A549 (cell line): ENCODE measurements around the gene SKAP1. TPM values are rescaled to one million over a fixed set of nuclear protein-coding genes. Genes with fewer than 3 reads are reported as not detected.

Experiments used
- ATAC-seq, 2 experiments: fragments of 200-7000 bp in 1 of 2; fragments of >200 bp in 1 of 2; cut with Nextera tagmentation in 1 of 2; cut with Tn5 transposase in 1 of 2; 3 replicates each; pipeline versions ENCODE4 v1.8.0 to v1.9.1; 2018 to 2020; ENCODE audit warnings: mild to moderate bottlenecking in 1 of 2, moderate library complexity in 1 of 2
- CTCF ChIA-PET: fragments of 300-600 bp; sonication (Branson Sonifier 250); formaldehyde crosslinking; extraction: SDS; loops from one replicate; lab custom pipeline; 2021; ENCODE audit warnings: antibody characterized with exemption, inconsistent platforms; lab: Yijun Ruan, JAX
- POLR2A ChIA-PET: fragments of 350-600 bp; formaldehyde crosslinking; extraction: SDS; loops from one replicate; lab custom pipeline; 2021; ENCODE audit warnings: antibody characterized with exemption, inconsistent platforms; lab: Yijun Ruan, JAX
- DNase-seq, 2 experiments: peaks; one replicate each; pipeline versions ENCODE4 v3.0.0 to v3.0.0-alpha.2; 2011 to 2016; ENCODE audit warnings: low read depth in 1 of 2, low spot score in 1 of 2
- FAIRE-seq: peaks from 2 replicates; lab custom pipeline; 2011; peaks lifted over from hg19 to GRCh38; lab: Jason Lieb, UNC
- H3K27ac ChIP-seq, 2 experiments: fragments of >200 bp; sonication (Bioruptor Twin); formaldehyde crosslinking; 3 replicates each; pipeline ENCODE4 v1.5.1; 2016 to 2017
- H3K4me1 ChIP-seq: fragments of >200 bp; sonication (Bioruptor Twin); formaldehyde crosslinking; 3 replicates; pipeline ENCODE4 v1.6.1; 2016
- H3K4me2 ChIP-seq: fragments of >200 bp; sonication (Bioruptor Twin); formaldehyde crosslinking; 3 replicates; pipeline ENCODE4 v1.6.1; 2016
- H3K4me3 ChIP-seq: fragments of >200 bp; sonication (Bioruptor Twin); formaldehyde crosslinking; 3 replicates; pipeline ENCODE4 v1.5.1; 2016
- H3K9me3 ChIP-seq: fragments of >200 bp; sonication (Bioruptor Twin); formaldehyde crosslinking; 3 replicates; pipeline ENCODE4 v1.6.1; 2016
- BHLHE40 ChIP-seq: IDR thresholded peaks from 2 replicates; pipeline ENCODE4 v1.6.1; 2012; ENCODE audit warnings: low read depth, low read length, inconsistent platforms
- CBX2 ChIP-seq: fragments of 200-600 bp; sonication (generic); IDR thresholded peaks from 2 replicates; pipeline ENCODE4 v1.6.1; 2016; ENCODE audit warnings: low read depth, mild to moderate bottlenecking, borderline replicate concordance
- EHMT2 ChIP-seq: fragments of 200-600 bp; sonication (generic); IDR thresholded peaks from 2 replicates; pipeline ENCODE4 v1.6.1; 2016; ENCODE audit warnings: antibody characterized with exemption, low read depth, mild to moderate bottlenecking, moderate library complexity
- FOSL2 ChIP-seq, 2 experiments: fragments of 450-650 bp in 1 of 2; fragments of >200 bp in 1 of 2; sonication (Bioruptor Twin) in 1 of 2; formaldehyde crosslinking; IDR thresholded peaks; 2 replicates each; pipeline versions ENCODE4 v1.5.0 to v1.6.1; 2016 to 2020; ENCODE audit warnings: mild to moderate bottlenecking in 1 of 2, moderate library complexity in 1 of 2
- HDAC2 ChIP-seq: fragments of 200-600 bp; sonication (generic); IDR thresholded peaks from 2 replicates; pipeline ENCODE4 v1.6.1; 2016
- HEYL ChIP-seq: fragments of 250-450 bp; sonication (Bioruptor Pico); IDR thresholded peaks from 2 replicates; pipeline ENCODE4 v1.8.0; 2021; ENCODE audit warnings: mild to moderate bottlenecking, moderate library complexity
- HOXB5 ChIP-seq: fragments of 250-450 bp; sonication (Bioruptor Pico); IDR thresholded peaks from 2 replicates; pipeline ENCODE4 v1.5.0; 2020; ENCODE audit warnings: mild to moderate bottlenecking, moderate library complexity
- KDM1A ChIP-seq: fragments of 200-600 bp; sonication (generic); IDR thresholded peaks from 2 replicates; pipeline ENCODE4 v1.6.1; 2016; ENCODE audit warnings: low read depth, mild to moderate bottlenecking
- KDM5A ChIP-seq: fragments of 200-600 bp; sonication (generic); IDR thresholded peaks from 2 replicates; pipeline ENCODE4 v1.6.1; 2016; ENCODE audit warnings: antibody characterized with exemption, mild to moderate bottlenecking
- MAFK ChIP-seq: fragments of 450-650 bp; IDR thresholded peaks from 2 replicates; pipeline ENCODE4 v1.6.1; 2014; ENCODE audit not compliant: partially characterized antibody
- MAZ ChIP-seq: fragments of 150-350 bp; IDR thresholded peaks from 2 replicates; pipeline ENCODE4 v1.6.1; 2014; ENCODE audit warnings: antibody characterized with exemption, low read depth, low read length, borderline replicate concordance
- NR3C1 ChIP-seq: fragments of >200 bp; sonication (Bioruptor Twin); formaldehyde crosslinking; IDR thresholded peaks from 3 replicates; pipeline ENCODE4 v1.6.1; 2017
- POLR2AphosphoS2 ChIP-seq: conservative IDR thresholded peaks from 2 replicates; pipeline ENCODE4 v1.6.1; 2012; ENCODE audit warnings: low read length, improper control_type of control experiment, inconsistent platforms
- RAD21 ChIP-seq, 2 experiments: fragments of >200 bp in 1 of 2; sonication (Bioruptor Twin) in 1 of 2; formaldehyde crosslinking in 1 of 2; IDR thresholded peaks in 1 of 2; conservative IDR thresholded peaks in 1 of 2; 2 replicates in 1 of 2; 3 replicates in 1 of 2; pipeline ENCODE4 v1.6.1; 2012 to 2018; ENCODE audit warnings: inconsistent platforms in 1 of 2
- RARB ChIP-seq: fragments of 250-450 bp; sonication (Bioruptor Pico); IDR thresholded peaks from 2 replicates; pipeline ENCODE4 v1.8.0; 2021; ENCODE audit warnings: mild to moderate bottlenecking, moderate library complexity
- RCOR1 ChIP-seq: fragments of 150-350 bp; IDR thresholded peaks from 2 replicates; pipeline ENCODE4 v1.6.1; 2014; ENCODE audit warnings: antibody characterized with exemption, low read length, low read depth
- RFX5 ChIP-seq: fragments of 450-650 bp; IDR thresholded peaks from 2 replicates; pipeline ENCODE4 v1.7.1; 2014; ENCODE audit warnings: antibody characterized with exemption, mild to moderate bottlenecking, moderate library complexity
- RNF2 ChIP-seq: fragments of 200-600 bp; sonication (generic); IDR thresholded peaks from 2 replicates; pipeline ENCODE4 v1.6.1; 2016; ENCODE audit warnings: low read depth, mild to moderate bottlenecking, antibody characterized with exemption, moderate library complexity, borderline replicate concordance
- SMC3 ChIP-seq: fragments of >200 bp; sonication (Bioruptor Twin); formaldehyde crosslinking; IDR thresholded peaks from 3 replicates; pipeline ENCODE4 v1.6.1; 2018; ENCODE audit warnings: inconsistent platforms
- TFCP2L1 ChIP-seq: fragments of 250-450 bp; sonication (Bioruptor Pico); IDR thresholded peaks from 2 replicates; pipeline ENCODE4 v1.5.0; 2021; ENCODE audit warnings: mild to moderate bottlenecking
- TP53 ChIP-seq: fragments of 250-450 bp; sonication (Bioruptor Pico); IDR thresholded peaks from 2 replicates; pipeline ENCODE4 v1.5.0; 2021; ENCODE audit warnings: mild to moderate bottlenecking, moderate library complexity
- ZFP36 ChIP-seq: fragments of 450-650 bp; IDR thresholded peaks from 2 replicates; pipeline ENCODE4 v1.6.1; 2014; ENCODE audit warnings: borderline replicate concordance; ENCODE audit not compliant: partially characterized antibody
- ZSCAN20 ChIP-seq: fragments of 250-450 bp; sonication (Bioruptor Pico); IDR thresholded peaks from 2 replicates; pipeline ENCODE4 v1.8.0; 2022; ENCODE audit warnings: mild to moderate bottlenecking, moderate library complexity
- WGBS: methylation state at CpG from one replicate; pipeline ENCODE4 v1.1.6; 2017; ENCODE audit errors: missing lambda C conversion rate; 5-methylcytosine and 5-hydroxymethylcytosine counted together
- polyA plus RNA-seq, 4 experiments: library from polyadenylated mRNA; depleted of rRNA in 3 of 4; stranded (reverse); fragments of >200 nt; fragmentation: RNase III in 1 of 4; extraction: RNeasy Plus Mini Kit Qiagen cat#74134 plus additional on column Dnase treatment in 1 of 4; gene quantifications; 2 replicates in 3 of 4; 3 replicates in 1 of 4; pipeline ENCODE4 v1.2.3, GENCODE V29; 2011 to 2017
- TF ChIP-seq, protein P1 (sequence below): IDR thresholded peaks from 2 replicates; pipeline ENCODE4 v1.6.1; 2012
- TF ChIP-seq, protein P2 (sequence below): fragments of 150-350 bp; IDR thresholded peaks from 2 replicates; pipeline ENCODE4 v1.6.1; 2014; ENCODE audit warnings: low read depth, mild to moderate bottlenecking, low read length
- TF ChIP-seq, protein P3 (sequence below): fragments of 250-450 bp; sonication (Bioruptor Pico); IDR thresholded peaks from 2 replicates; pipeline ENCODE4 v1.5.0; 2020; ENCODE audit warnings: low read depth, mild to moderate bottlenecking, moderate library complexity
- TF ChIP-seq, protein P4 (sequence below): IDR thresholded peaks from 2 replicates; pipeline ENCODE4 v1.6.1; 2012; ENCODE audit warnings: low read depth, borderline replicate concordance

The SKAP1 gene
- polyA plus RNA-seq, 2 of the 4 experiments (the other 2 are of a cell fraction): 0.14 to 0.78 TPM

DNA sequence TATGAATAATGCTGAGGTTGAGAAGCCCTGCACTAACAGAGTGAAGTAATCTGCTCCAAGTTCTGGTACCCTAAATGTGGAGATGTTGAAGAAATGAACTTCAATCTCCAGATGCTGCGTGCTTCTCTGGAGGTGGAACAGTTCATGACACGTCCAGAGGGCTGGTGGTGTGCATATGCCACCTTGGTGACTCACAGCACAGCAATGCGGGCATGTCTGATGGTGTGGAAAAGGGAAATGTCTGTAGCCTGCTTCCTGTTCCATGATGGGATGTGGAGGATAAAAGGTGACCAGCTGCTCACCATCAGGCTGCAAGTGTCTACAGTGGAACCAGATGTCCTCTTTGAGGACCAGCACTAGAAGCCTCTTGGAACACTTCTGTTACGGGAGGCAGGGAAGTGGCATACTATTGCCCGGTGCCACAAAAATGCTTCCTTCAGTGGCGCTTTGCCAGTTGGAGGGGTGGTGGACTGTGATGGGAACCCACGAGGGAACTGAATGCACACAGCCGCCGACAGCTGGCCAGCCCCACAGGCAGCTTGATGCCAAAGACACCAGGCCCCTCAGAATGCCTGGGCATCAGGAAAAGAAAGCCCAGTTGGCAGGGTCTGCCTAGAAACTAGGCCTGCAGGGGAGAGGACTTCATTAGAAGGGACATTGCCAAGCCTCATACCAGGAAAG is 302.5 kb downstream of the SKAP1 start:
- no peak overlapping the region for H3K4me3 ChIP-seq
- peak overlapping the region; percentile 49 for H3K4me2 ChIP-seq
- ATAC-seq (peak; percentile 70), DNase-seq (peak; percentile 61 to 81), FAIRE-seq (no peak)
- POLR2A ChIA-PET: interaction anchor here (0.8 kb wide), 1 partner anchor 79 kb away, joined by 4 read pairs; the partner anchor contains the start of gene NFE2L1
- H3K27ac ChIP-seq: peak overlapping the region; percentile 17 to 55; a peak in 4 of 6 replicates
- H3K4me1 ChIP-seq: peaks cover 12% of the 10 kb centered on the region
- no peaks in the 10 kb centered on the region for H3K9me3 ChIP-seq
- CTCF ChIA-PET: interaction anchor here (0.6 to 14.2 kb wide), 6 partner anchors 19 to 130 kb away, joined by 3 to 196 read pairs (median 30); no protein-coding TSS in a partner anchor
- 0 out of 2 replicates have a peak, but pooled peaks have one; percentile 20 for TF ChIP-seq FOSL2 (IDR thresholded peaks at IDR 0.05)
- TF ChIP-seq FOSL2 (CRISPR knock-in tag; IDR thresholded peaks at IDR 0.05): peak; percentile 72
- TF ChIP-seq EHMT2: no peak
- TF ChIP-seq, protein P1, sequence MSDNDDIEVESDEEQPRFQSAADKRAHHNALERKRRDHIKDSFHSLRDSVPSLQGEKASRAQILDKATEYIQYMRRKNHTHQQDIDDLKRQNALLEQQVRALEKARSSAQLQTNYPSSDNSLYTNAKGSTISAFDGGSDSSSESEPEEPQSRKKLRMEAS: peak; percentile 52; the same call in 1 of the 2 replicates
- no peak for TF ChIP-seq BHLHE40
- WGBS: 52% methylated on average over 9 of the region's 9 CpGs

DNA sequence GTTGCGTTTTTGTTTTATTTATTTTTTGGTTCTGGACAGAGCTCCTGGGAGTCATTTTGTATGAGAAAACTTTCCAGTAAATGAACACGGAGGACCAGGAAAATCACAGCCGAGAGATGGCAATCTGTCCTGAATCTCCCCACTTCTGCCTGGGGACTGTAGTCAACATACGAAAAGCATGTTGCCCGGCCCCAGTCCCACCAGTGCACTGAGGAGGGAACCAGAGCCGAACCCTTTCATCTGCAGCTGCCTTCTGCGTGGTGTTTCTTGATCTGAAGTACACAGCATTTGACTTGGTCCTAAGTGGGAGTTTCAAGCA is 303.5 kb downstream of the SKAP1 start:
- Histone ChIP-seq H3K27ac (no peak overlapping the region), H3K4me1 (peaks cover 12% of the 10 kb centered on the region), H3K4me2 (no peak overlapping the region), H3K4me3 (no peak overlapping the region), H3K9me3 (no peaks in the 10 kb centered on the region)
- 94% methylated on average over 7 of the region's 7 CpGs for WGBS
- DNase-seq: no peak
- no peak for TF ChIP-seq CBX2
- TF ChIP-seq, protein P2, sequence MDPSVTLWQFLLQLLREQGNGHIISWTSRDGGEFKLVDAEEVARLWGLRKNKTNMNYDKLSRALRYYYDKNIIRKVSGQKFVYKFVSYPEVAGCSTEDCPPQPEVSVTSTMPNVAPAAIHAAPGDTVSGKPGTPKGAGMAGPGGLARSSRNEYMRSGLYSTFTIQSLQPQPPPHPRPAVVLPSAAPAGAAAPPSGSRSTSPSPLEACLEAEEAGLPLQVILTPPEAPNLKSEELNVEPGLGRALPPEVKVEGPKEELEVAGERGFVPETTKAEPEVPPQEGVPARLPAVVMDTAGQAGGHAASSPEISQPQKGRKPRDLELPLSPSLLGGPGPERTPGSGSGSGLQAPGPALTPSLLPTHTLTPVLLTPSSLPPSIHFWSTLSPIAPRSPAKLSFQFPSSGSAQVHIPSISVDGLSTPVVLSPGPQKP: no peak
- TF ChIP-seq ZSCAN20 (CRISPR knock-in tag): no peak
- no peak for TF ChIP-seq BHLHE40
- TF ChIP-seq TFCP2L1: no peak
- no peak for TF ChIP-seq HDAC2
- TF ChIP-seq, protein P3, sequence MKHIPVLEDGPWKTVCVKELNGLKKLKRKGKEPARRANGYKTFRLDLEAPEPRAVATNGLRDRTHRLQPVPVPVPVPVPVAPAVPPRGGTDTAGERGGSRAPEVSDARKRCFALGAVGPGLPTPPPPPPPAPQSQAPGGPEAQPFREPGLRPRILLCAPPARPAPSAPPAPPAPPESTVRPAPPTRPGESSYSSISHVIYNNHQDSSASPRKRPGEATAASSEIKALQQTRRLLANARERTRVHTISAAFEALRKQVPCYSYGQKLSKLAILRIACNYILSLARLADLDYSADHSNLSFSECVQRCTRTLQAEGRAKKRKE (CRISPR knock-in tag): no peak
- TF ChIP-seq NR3C1: no peak
- no peak for TF ChIP-seq MAFK
- no peak for TF ChIP-seq HEYL (CRISPR knock-in tag)
- CTCF ChIA-PET: interaction anchor here (0.7 to 14.2 kb wide), 6 partner anchors 14 to 98 kb away, joined by 3 to 196 read pairs (median 6); no protein-coding TSS in a partner anchor
- FAIRE-seq: no peak
- POLR2A ChIA-PET: no interaction called here
- no peak for ATAC-seq

DNA sequence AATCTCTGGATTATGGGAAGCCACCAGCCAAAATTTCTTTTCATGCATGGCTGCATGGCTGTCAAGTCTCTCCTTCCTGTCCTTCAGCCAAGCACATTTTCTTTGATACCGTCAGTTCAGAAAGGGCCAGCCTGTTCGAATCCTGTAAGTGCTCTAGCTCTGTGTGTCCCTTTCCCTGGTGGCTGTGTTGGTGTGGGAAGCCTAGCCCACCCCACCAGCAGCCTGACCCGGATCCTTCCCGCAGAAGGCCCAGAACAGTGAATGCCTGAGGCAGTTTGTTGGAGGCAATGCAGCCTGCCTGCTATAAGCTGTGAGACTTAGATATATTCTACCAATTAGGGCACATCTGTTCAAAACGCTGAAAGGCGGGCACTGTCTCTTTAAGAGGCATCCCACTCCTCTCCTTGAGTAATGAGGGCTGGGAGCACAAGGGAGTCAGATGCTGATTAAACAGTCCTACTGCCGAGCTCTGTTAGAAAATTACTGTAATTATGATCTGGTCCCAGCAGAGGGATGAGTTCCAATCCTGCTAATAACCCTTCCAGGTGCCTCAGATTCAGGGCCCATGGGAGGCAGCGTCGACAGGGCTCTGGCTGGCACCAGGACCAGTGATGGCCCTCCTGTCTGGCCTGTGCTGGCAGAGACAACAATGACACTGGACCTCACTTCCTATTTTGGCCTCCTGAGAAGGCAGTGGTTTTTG is 304.0 kb downstream of the SKAP1 start:
- CTCF ChIA-PET: interaction anchor here (0.6 to 14.2 kb wide), 10 partner anchors 15 to 404 kb away, joined by 3 to 196 read pairs (median 4); partner anchors contain the start of gene CDK5RAP3
- DNase-seq: no peak
- no peak overlapping the region for H3K4me2 ChIP-seq
- peaks cover 12% of the 10 kb centered on the region for H3K4me1 ChIP-seq
- ATAC-seq: no peak
- H3K27ac ChIP-seq: no peak overlapping the region
- WGBS: 76% methylated on average over 9 of the region's 9 CpGs
- POLR2A ChIA-PET: no interaction called here
- TF ChIP-seq RNF2: no peak
- TF ChIP-seq RCOR1: no peak
- no peak for TF ChIP-seq RFX5
- no peak for TF ChIP-seq BHLHE40
- TF ChIP-seq KDM1A: no peak
- no peak for TF ChIP-seq TP53 (CRISPR knock-in tag)
- no peak for TF ChIP-seq CBX2
- no peak for TF ChIP-seq SMC3
- TF ChIP-seq KDM5A: no peak
- TF ChIP-seq POLR2AphosphoS2: no peak
- no peak for TF ChIP-seq ZFP36
- no peak for TF ChIP-seq ZSCAN20 (CRISPR knock-in tag)
- TF ChIP-seq RAD21 (conservative IDR thresholded peaks at IDR 0.05 in 1 of 2, IDR thresholded peaks at IDR 0.05 in 1 of 2): no peak
- TF ChIP-seq RARB: no peak
- TF ChIP-seq, protein P1: no peak
- TF ChIP-seq HOXB5 (CRISPR knock-in tag): no peak
- TF ChIP-seq MAZ: no peak
- TF ChIP-seq, protein P4, sequence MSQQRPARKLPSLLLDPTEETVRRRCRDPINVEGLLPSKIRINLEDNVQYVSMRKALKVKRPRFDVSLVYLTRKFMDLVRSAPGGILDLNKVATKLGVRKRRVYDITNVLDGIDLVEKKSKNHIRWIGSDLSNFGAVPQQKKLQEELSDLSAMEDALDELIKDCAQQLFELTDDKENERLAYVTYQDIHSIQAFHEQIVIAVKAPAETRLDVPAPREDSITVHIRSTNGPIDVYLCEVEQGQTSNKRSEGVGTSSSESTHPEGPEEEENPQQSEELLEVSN: no peak
- no peak for TF ChIP-seq HDAC2
- TF ChIP-seq, all 56 proteins: peak for 0
- Histone ChIP-seq H3K9me3 (no peaks in the 10 kb centered on the region), H3K4me3 (no peak overlapping the region)
- FAIRE-seq: no peak
